ENCODE measurements around the gene KLHL29. TPM values are rescaled to one million over a fixed set of nuclear protein-coding genes. Genes with fewer than 3 reads are reported as not detected.

Gene KLHL29
- total RNA-seq, 6 experiments from 2014 or later, result 1.2 to 10.2 (median 6.4) TPM

GRCh38 chr2:23698116-23698693 is 313.2 kb downstream of the KLHL29 start:
- intact Hi-C loops (cut with DNase I), result no loop called here
- DNase-seq, result no peak
- Histone ChIP-seq H3K4me3 (no peak overlapping the region), H3K4me1 (no peaks in the 10 kb centered on the region), H3K27ac (no peak overlapping the region), H3K27me3 (no peaks in the 10 kb centered on the region), H3K36me3 (no peaks in the 10 kb centered on the region), H3K9me3 (no peaks in the 10 kb centered on the region)
- 72% methylated on average over 3 of the region's 6 CpGs for WGBS (ENCODE audit: insufficient coverage, low coverage, low lambda C conversion rate, missing lambda C conversion rate)
- no peak for ATAC-seq
- TF ChIP-seq, protein P1, sequence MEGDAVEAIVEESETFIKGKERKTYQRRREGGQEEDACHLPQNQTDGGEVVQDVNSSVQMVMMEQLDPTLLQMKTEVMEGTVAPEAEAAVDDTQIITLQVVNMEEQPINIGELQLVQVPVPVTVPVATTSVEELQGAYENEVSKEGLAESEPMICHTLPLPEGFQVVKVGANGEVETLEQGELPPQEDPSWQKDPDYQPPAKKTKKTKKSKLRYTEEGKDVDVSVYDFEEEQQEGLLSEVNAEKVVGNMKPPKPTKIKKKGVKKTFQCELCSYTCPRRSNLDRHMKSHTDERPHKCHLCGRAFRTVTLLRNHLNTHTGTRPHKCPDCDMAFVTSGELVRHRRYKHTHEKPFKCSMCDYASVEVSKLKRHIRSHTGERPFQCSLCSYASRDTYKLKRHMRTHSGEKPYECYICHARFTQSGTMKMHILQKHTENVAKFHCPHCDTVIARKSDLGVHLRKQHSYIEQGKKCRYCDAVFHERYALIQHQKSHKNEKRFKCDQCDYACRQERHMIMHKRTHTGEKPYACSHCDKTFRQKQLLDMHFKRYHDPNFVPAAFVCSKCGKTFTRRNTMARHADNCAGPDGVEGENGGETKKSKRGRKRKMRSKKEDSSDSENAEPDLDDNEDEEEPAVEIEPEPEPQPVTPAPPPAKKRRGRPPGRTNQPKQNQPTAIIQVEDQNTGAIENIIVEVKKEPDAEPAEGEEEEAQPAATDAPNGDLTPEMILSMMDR (IDR thresholded peaks at IDR 0.05), result no peak
- TF ChIP-seq POLR2A (IDR thresholded peaks at IDR 0.05), result no peak

GRCh38 chr2:23698721-23699579 is 314.0 kb downstream of the KLHL29 start:
- TF ChIP-seq, protein P1 (IDR thresholded peaks at IDR 0.05), result no peak
- TF ChIP-seq POLR2A (IDR thresholded peaks at IDR 0.05), result no peak
- ATAC-seq (peak in 2 of 4 donors; percentile 31 to 33), DNase-seq (peak in 1 of 3 donors; percentile 46)
- Histone ChIP-seq H3K4me1 (no peaks in the 10 kb centered on the region), H3K27me3 (no peaks in the 10 kb centered on the region), H3K9me3 (no peaks in the 10 kb centered on the region), H3K36me3 (no peaks in the 10 kb centered on the region), H3K4me3 (no peak overlapping the region), H3K27ac (no peak overlapping the region)
- 76% methylated on average over 5 of the region's 17 CpGs for WGBS (ENCODE audit: insufficient coverage, low coverage, low lambda C conversion rate, missing lambda C conversion rate)
- intact Hi-C loops (cut with DNase I), result no loop called here

- no peak for ATAC-seq
- H3K27me3 ChIP-seq, result no peaks in the 10 kb centered on the region
- H3K36me3 ChIP-seq, result no peaks in the 10 kb centered on the region
- H3K4me1 ChIP-seq, result no peaks in the 10 kb centered on the region
- intact Hi-C loops (cut with DNase I), result no loop called here
- no peak for TF ChIP-seq POLR2A (IDR thresholded peaks at IDR 0.05)
- TF ChIP-seq, protein P1 (IDR thresholded peaks at IDR 0.05), result no peak
- no peaks in the 10 kb centered on the region for H3K9me3 ChIP-seq
- no peak overlapping the region for H3K4me3 ChIP-seq
- WGBS (ENCODE audit: insufficient coverage, low coverage, low lambda C conversion rate, missing lambda C conversion rate), result 95% methylated on average over 3 of the region's 5 CpGs
- no peak for DNase-seq
- no peak overlapping the region for H3K27ac ChIP-seq
Observed at GRCh38 chr2:23699580-23699925, 314.6 kb downstream of the KLHL29 start.

- DNase-seq, result no peak
- no peak for ATAC-seq
Observed at GRCh38 chr2:23700627-23701026, 315.6 kb downstream of the KLHL29 start.

More at GRCh38 chr2:23700627-23701026, 315.6 kb downstream of the KLHL29 start:
- H3K27ac ChIP-seq, result no peak overlapping the region
- no peak overlapping the region for H3K4me3 ChIP-seq
- WGBS (ENCODE audit: insufficient coverage, low coverage, low lambda C conversion rate, missing lambda C conversion rate), result 82% methylated on average over 4 of the region's 5 CpGs
- TF ChIP-seq, protein P1 (IDR thresholded peaks at IDR 0.05), result no peak
- no peak for TF ChIP-seq POLR2A (IDR thresholded peaks at IDR 0.05)
- H3K27me3 ChIP-seq, result no peaks in the 10 kb centered on the region
- intact Hi-C loops (cut with DNase I), result no loop called here
- H3K36me3 ChIP-seq, result no peaks in the 10 kb centered on the region
- H3K9me3 ChIP-seq, result no peaks in the 10 kb centered on the region
- no peaks in the 10 kb centered on the region for H3K4me1 ChIP-seq
